Colonic mucosa (tissue), 4 donors: ENCODE data around the gene ZSCAN29. TPM values are rescaled to one million over a fixed set of nuclear protein-coding genes. Genes with fewer than 3 reads are reported as not detected.

Experiments used
- DNase-seq: peaks from one replicate; pipeline ENCODE4 v3.0.0-alpha.2; 2020
- H3K27ac ChIP-seq: fragments of 200-600 bp; one replicate; pipeline ENCODE4 v1.8.0; 2021
- H3K27me3 ChIP-seq: fragments of 200-600 bp; one replicate; pipeline ENCODE4 v1.8.0; 2021
- H3K36me3 ChIP-seq: fragments of 200-600 bp; one replicate; pipeline ENCODE4 v1.8.0; 2021
- H3K4me1 ChIP-seq: fragments of 200-600 bp; one replicate; pipeline ENCODE4 v1.8.0; 2021; ENCODE audit warnings: mild to moderate bottlenecking
- H3K4me3 ChIP-seq: fragments of 200-600 bp; one replicate; pipeline ENCODE4 v1.8.0; 2021
- H3K9ac ChIP-seq, 2 donors: one replicate each; pipeline ENCODE4 v1.7.0; 2013; ENCODE audit warnings: control low read depth in 2 of 2, low read depth in 2 of 2, low read length in 2 of 2
- H3K9me3 ChIP-seq: fragments of 200-600 bp; one replicate; pipeline ENCODE4 v1.8.0; 2021
- CTCF ChIP-seq: fragments of 200-600 bp; IDR thresholded peaks from one replicate; pipeline ENCODE4 v1.8.0; 2022; ENCODE audit warnings: antibody characterized with exemption, mild to moderate bottlenecking
- intact Hi-C: fragments of 100-400 bp; cut with DNase I; formaldehyde crosslinking; loops from one replicate; pipeline ENCODE4 v1.14.1; 2022
- total RNA-seq, 2 donors: library from RNA; stranded (reverse); fragmentation: NEBNext Ultra II Directional in 1 of 2; extraction: Animal tissue kit (Norgen Biotek cat#: 25700) in 1 of 2; gene quantifications; one replicate each; pipeline ENCODE4 v1.2.1, GENCODE V29; 2021
- donor health status: healthy.
- donor health status: DM: no; HTN: no; CAD: no.
- donor health status: DM: no; HTN: no; CAD: no.

The ZSCAN29 gene
- total RNA-seq, 2 donors from 2014 or later, result 26.2 to 26.6 TPM

DNA sequence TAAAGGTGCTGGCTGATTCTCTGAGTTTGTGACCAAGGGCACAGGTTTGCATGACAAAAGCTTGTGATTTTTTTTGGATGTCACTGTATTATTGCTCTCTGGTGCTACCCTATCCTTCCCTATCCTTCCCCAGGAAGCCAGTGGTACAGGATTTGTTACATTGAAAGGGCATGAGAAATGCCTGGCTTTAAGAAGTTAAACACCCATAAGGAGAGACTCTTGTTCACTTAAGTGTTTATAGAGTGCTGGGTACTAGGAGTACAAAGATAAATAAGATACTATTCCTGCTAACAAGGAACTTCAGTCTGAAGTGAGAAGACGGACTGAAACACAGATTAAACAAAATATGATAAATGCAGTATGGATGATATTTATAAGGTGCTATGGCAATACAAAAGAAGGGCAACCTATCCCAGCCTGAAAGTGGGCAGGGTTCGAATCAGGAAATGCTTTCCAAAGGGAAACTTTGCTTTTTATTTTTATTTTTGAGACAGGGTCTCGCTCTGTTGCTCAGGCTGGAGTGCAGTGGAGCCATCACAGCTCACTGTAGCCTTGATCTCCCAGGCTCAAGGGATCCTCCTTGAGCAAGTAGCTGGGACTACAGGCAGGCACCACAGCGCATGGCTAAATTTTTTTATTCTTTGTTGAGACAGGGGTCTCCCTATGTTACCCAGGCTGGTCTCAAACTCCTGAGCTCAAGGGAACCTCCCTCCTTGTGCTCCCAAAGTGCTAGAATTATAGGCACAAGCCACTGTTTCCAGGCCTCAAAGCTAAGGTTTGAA is 51.7 kb downstream of the ZSCAN29 start:
- TF ChIP-seq CTCF, result no peak

DNA sequence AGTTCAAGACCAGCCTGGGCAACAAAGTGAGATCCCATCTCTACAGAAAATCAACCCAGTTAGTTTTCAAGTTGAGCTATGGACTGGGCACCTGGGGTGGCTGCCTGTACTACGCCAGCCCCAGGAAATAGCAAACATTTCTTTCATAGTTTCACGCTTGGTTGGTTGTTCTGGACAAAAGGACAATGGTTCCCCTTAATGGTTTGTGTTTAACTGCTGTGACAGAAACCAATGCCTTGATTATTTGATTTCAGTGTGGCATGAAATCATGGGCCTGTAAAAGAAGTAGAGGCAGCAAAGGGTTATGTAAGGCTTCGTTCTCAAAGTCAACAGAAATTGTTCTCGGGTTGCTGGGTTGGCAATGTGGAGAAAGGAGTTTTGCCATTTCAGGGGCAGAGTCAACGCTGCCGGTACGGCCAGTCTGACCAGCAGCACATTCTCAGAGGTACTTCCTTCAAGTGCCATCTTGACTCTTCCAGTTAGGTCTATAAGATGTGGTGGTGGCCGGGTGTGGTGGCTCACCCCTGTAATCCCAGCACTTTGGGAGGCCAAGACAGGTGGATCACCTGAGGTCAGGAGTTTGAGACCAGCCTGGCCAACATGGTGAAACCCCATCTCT is 53.2 kb downstream of the ZSCAN29 start:
- Histone ChIP-seq H3K9me3 (no peaks in the 10 kb centered on the region), H3K27ac (no peak overlapping the region)
- intact Hi-C loops, result no loop called here

More for the DNA sequence above, 51.7 kb downstream of the ZSCAN29 start:
- intact Hi-C loops, result no loop called here
- Histone ChIP-seq H3K27me3 (no peaks in the 10 kb centered on the region), H3K36me3 (no peaks in the 10 kb centered on the region), H3K9me3 (no peaks in the 10 kb centered on the region), H3K27ac (no peak overlapping the region), H3K4me1 (no peaks in the 10 kb centered on the region), H3K9ac (no peak overlapping the region), H3K4me3 (no peak overlapping the region)
- DNase-seq, result no peak

GRCh38 chr15:43316971-43317346 is 53.9 kb downstream of the ZSCAN29 start:
- no peak overlapping the region for H3K27ac ChIP-seq

More for the DNA sequence above, 53.2 kb downstream of the ZSCAN29 start:
- Histone ChIP-seq H3K4me1 (no peaks in the 10 kb centered on the region), H3K9ac (no peak overlapping the region), H3K36me3 (no peaks in the 10 kb centered on the region), H3K27me3 (no peaks in the 10 kb centered on the region), H3K4me3 (no peak overlapping the region)
- DNase-seq, result no peak
- no peak for TF ChIP-seq CTCF

GRCh38 chr15:43316016-43316970 is 54.5 kb downstream of the ZSCAN29 start:
- TF ChIP-seq CTCF, result no peak
- DNase-seq, result no peak
- Histone ChIP-seq H3K9ac (no peak overlapping the region), H3K27ac (no peak overlapping the region), H3K9me3 (no peaks in the 10 kb centered on the region), H3K4me3 (no peak overlapping the region), H3K4me1 (no peaks in the 10 kb centered on the region), H3K27me3 (no peaks in the 10 kb centered on the region), H3K36me3 (no peaks in the 10 kb centered on the region)
- intact Hi-C loops, result no loop called here

More at GRCh38 chr15:43316971-43317346, 53.9 kb downstream of the ZSCAN29 start:
- intact Hi-C loops, result no loop called here
- no peak overlapping the region for H3K9ac ChIP-seq
- no peaks in the 10 kb centered on the region for H3K4me1 ChIP-seq
- TF ChIP-seq CTCF, result no peak
- H3K4me3 ChIP-seq, result no peak overlapping the region
- H3K36me3 ChIP-seq, result no peaks in the 10 kb centered on the region
- DNase-seq, result no peak
- no peaks in the 10 kb centered on the region for H3K27me3 ChIP-seq
- H3K9me3 ChIP-seq, result no peaks in the 10 kb centered on the region

GRCh38 chr15:43314171-43314570 is 56.7 kb downstream of the ZSCAN29 start:
- H3K9ac ChIP-seq, result no peak overlapping the region
- H3K4me1 ChIP-seq, result no peaks in the 10 kb centered on the region
- no peaks in the 10 kb centered on the region for H3K36me3 ChIP-seq
- intact Hi-C loops, result no loop called here
- DNase-seq, result no peak
- H3K27me3 ChIP-seq, result no peaks in the 10 kb centered on the region
- H3K27ac ChIP-seq, result no peak overlapping the region
- TF ChIP-seq CTCF, result no peak
- no peaks in the 10 kb centered on the region for H3K9me3 ChIP-seq
- H3K4me3 ChIP-seq, result no peak overlapping the region
